AG09319 (cell line): Measurements from ENCODE around the gene TANC1.

ENCODE experiments used
- DNase-seq: peaks from one replicate; pipeline ENCODE4 v3.0.0-alpha.2; 2010; ENCODE audit warnings: low read depth; ENCODE audit errors: extremely low read depth
- TF ChIP-seq, protein P1 (sequence below): IDR thresholded peaks from 2 replicates; pipeline ENCODE4 v1.5.1; 2011; ENCODE audit warnings: low read depth, mild to moderate bottlenecking, inconsistent platforms, low read length, moderate library complexity

The TANC1 gene

DNA sequence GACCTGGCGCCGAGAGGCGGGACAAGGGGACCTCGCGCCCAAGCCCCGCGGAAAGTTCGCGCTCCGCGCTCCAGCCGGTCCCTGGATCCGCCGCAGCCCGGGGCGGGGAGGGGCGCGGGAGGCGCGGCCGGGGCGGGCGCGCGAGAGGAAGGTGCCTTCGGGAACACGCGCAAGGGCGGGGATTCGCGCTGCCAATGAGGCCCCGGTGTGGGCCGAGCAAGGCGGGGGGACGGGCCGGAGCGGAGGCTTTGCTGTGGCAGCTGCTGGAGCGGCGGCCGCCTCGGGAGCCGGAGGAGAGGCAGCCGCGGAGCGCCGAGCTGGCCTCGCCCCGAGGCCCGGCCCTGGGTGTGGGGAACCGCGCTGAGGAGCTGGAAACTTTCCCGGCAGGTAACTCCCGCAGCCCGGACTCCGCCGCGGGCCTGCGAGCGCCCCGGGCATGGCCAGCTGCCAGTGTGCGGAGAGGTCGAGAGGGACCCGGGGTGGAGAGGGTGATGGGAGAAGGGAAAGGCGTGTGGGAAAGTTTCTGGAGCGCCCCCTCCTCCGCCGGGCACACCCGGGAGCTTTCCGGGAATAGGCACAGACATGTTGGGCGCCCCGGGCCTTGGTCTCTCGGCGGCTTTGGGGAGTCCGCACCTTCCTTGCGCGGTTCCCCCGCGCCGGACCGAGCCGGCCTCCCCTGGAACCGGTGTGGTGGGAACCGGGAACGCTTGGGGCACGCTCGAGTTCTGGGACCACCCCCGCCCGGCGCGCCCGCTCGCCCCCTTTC lies at the start of gene TANC1:
Gene TANC1 (plus strand): TSS at position 245 of the 766 bp plus-strand sequence. CDS start 97,271 bp downstream, outside the sequence.
- TF ChIP-seq, protein P1, sequence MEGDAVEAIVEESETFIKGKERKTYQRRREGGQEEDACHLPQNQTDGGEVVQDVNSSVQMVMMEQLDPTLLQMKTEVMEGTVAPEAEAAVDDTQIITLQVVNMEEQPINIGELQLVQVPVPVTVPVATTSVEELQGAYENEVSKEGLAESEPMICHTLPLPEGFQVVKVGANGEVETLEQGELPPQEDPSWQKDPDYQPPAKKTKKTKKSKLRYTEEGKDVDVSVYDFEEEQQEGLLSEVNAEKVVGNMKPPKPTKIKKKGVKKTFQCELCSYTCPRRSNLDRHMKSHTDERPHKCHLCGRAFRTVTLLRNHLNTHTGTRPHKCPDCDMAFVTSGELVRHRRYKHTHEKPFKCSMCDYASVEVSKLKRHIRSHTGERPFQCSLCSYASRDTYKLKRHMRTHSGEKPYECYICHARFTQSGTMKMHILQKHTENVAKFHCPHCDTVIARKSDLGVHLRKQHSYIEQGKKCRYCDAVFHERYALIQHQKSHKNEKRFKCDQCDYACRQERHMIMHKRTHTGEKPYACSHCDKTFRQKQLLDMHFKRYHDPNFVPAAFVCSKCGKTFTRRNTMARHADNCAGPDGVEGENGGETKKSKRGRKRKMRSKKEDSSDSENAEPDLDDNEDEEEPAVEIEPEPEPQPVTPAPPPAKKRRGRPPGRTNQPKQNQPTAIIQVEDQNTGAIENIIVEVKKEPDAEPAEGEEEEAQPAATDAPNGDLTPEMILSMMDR: no peak

DNA sequence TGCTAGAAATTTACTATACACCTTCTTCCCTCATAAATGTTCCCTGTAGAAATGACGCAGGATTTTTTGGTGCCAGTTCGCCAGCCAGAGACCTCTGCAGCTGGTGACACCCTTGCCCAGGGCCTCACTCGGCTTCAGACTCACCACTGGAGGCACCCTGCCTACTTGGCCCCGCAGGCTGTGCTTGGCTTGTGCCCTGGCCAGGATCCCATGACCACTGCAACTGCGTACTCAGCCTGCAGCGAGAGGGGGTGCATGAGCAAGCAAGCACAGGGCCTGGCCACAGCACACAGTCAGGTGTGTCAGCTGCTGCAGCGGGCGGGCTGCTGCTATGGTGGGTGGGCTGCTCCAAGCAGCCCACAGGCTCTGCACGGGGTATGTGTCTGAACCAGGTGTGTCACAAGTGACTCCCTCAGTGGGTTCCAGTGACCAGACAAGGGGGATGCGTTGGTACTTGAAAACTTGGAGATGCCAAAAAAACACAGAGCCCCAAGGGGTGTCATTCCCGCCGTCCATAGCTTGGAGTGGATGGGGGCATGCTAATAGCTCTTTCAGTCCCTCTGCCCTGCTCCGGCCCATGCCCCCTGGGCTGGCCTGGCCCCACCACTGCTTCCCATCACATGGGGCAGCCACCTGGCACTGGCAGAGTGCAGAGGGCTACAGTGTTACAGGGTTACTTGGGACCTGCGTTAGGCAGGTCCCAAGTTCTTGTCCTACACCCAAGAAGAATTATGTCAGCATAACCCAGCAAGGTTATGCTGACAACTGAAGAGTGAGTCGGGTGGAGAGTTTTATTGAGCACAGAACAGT lies 46.6 kb upstream of the TANC1 start:
- DNase-seq: no peak

More for the DNA sequence above, at the start of gene TANC1:
- peak; percentile 82 for DNase-seq

DNA sequence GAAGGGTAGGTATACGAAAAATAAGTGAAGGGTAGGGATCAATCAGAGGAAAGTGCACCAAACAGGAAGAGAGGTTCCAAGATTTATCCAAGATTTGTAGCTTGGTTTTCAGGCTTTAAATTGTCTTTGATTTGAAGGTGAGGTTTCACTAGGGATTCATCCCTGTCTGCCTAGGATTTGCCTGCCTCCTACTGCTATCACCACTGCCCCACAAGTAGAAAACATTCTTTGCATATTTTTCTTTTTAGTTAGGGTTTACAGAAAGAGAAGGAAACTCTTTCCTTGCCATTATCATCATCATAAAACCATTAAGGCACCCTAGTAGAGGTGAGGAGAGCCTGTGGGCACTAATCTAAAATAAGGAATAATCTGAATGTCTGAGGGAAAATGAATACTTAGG lies 45.8 kb upstream of the TANC1 start:
- no peak for DNase-seq
- TF ChIP-seq, protein P1: no peak

More for the DNA sequence above, 46.6 kb upstream of the TANC1 start:
- TF ChIP-seq, protein P1: no peak

DNA sequence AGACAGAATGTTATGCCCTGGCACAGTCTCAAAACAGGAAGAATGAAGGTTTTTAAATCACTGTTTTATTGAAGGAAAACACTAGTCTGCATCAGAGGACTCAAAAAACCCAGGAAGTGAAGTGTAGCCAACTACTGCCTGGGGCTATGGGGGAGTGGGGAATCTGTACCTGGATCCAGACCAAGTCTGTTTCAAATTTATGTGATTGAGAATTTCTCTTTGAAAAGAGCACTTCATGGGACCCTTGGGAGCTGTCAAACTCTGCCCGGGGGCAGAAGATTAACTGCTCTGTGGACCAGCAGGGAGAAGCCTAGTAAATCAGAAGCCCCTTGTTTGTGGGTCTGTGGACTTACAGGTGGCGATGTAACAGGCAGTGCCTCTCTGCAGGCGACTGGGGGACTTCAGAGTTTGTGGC lies 45.3 kb upstream of the TANC1 start:
- DNase-seq: no peak
- TF ChIP-seq, protein P1: no peak

DNA sequence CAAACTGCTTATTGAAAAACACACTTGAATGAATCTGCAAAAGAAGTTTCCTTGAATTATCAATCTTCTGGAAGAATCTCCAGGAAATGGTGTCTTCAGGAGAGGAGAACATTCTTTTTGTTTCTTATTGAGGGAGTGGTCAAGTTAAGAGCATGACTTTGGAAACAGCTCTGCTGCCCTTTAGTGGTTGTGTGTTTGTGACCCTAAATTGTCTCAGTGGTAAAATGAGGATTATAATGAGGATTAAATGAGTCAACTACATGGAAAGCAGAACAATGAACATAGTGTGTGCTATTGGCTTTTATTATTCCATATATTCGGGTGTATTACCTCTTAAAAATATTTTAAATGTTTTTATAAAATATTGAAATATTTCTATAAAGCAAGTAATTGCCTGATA lies 44.8 kb upstream of the TANC1 start:
- no peak for DNase-seq
- TF ChIP-seq, protein P1: no peak

DNA sequence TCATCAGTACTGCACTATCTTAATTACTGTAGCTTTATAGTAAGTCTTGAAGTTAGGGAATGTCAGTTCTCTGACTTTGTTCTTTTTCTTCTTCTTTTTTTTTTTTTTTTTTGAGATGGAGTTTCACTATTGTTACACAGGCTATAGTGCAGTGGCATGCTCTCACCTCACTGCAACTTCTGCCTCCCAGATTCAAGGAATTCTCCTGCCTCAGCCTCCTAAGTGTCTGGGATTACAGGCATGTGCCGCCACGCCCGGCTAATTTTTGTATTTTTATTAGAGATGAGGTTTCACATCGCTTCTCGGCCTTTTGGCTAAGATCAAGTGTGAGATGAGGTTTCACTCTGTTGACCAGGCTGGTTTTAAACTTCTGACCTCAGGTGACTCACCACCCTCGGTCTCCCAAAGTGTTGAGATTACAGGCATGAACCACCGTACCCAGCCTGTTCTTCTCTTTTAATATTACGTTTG lies 41.9 kb upstream of the TANC1 start:
- TF ChIP-seq, protein P1: no peak
- peak; percentile 30 for DNase-seq

DNA sequence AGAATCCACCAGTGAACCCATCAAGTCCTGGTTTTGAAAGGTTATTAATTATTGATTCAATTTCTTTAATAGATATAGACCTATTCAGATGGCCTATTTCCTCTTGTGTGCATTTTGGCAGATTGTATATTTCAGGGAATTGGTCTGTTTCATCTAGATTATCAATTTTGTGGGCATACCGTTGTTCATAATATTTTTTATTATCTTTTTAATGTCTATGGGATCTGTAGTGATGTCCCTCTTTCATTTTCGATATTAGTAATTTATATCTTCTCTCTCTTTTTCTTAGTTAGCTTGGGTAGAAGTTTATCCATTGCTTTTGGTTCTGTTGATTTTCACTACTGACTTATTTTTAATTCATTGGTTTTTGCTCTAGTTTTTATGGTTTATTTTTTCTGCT lies 39.9 kb upstream of the TANC1 start:
- TF ChIP-seq, protein P1: no peak
- DNase-seq: no peak
